Measurements from ENCODE around the gene NXPH2. TPM values are rescaled to one million over a fixed set of nuclear protein-coding genes. Genes with fewer than 3 reads are reported as not detected.
"Not testable (repeated sequence)": the region's sequence is repeated elsewhere in the genome, so short reads cannot be mapped to it uniquely, and the experiment has no call there.

The NXPH2 gene
- total RNA-seq, 1 donor: not detected

DNA sequence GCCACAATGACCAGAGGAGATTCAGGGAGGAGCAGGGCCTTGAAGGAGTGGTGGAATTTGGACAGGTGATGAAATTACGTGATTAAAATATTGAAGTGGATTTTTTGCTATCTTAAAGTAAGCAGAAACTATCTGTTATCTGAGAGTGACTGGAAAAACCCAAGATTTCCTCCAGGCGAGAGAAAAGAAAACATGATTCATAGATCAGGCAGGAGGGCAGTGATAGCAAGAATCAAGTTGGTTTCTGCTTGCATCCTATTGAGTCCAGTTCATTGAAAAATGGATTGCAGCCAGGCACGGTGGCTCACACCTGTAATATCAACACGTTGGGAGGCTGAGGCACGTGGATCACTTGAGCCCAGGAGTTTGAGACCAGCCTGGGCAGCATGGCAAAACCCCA, 127.8 kb downstream of the NXPH2 start:
- TF ChIP-seq CTCF (IDR thresholded peaks at IDR 0.05; ENCODE audit: extremely low read depth, low read depth, low read length): no peak
- no peak overlapping the region for H2AFZ ChIP-seq (ENCODE audit: low read length)
- no peaks in the 10 kb centered on the region for H3K27me3 ChIP-seq (ENCODE audit: insufficient read depth, low read length)
- no peaks in the 10 kb centered on the region for H3K4me1 ChIP-seq (ENCODE audit: insufficient read depth, low read length)
- H4K20me1 ChIP-seq (ENCODE audit: insufficient read depth, low read length): no peaks in the 10 kb centered on the region
- no peaks in the 10 kb centered on the region for H3K36me3 ChIP-seq (ENCODE audit: insufficient read depth, low read length)
- H3K9me3 ChIP-seq (ENCODE audit: low read depth, low read length): no peaks in the 10 kb centered on the region
- no peak overlapping the region for H3K4me2 ChIP-seq (ENCODE audit: insufficient read depth, low read length)
- H3K27ac ChIP-seq (ENCODE audit: low read depth, low read length): no peak overlapping the region
- no peak overlapping the region for H3K4me3 ChIP-seq (ENCODE audit: insufficient read depth, low read length)
- H3K79me2 ChIP-seq (ENCODE audit: insufficient read depth, low read length): no peaks in the 10 kb centered on the region
- DNase-seq (ENCODE audit: insufficient read length, low spot score, missing footprints): no peak

GRCh38 chr2:138649571-138649970, 130.6 kb downstream of the NXPH2 start:
- Histone ChIP-seq H3K27ac (ENCODE audit: low read depth, low read length) (no peak overlapping the region), H3K27me3 (ENCODE audit: insufficient read depth, low read length) (no peaks in the 10 kb centered on the region)
- no peak for DNase-seq (ENCODE audit: insufficient read length, low spot score, missing footprints)

GRCh38 chr2:138648606-138649005, 131.6 kb downstream of the NXPH2 start:
- Histone ChIP-seq H3K36me3 (ENCODE audit: insufficient read depth, low read length) (no peaks in the 10 kb centered on the region), H2AFZ (ENCODE audit: low read length) (no peak overlapping the region), H3K4me3 (ENCODE audit: insufficient read depth, low read length) (no peak overlapping the region), H3K9me3 (ENCODE audit: low read depth, low read length) (no peaks in the 10 kb centered on the region), H3K79me2 (ENCODE audit: insufficient read depth, low read length) (no peaks in the 10 kb centered on the region), H3K4me1 (ENCODE audit: insufficient read depth, low read length) (no peaks in the 10 kb centered on the region), H4K20me1 (ENCODE audit: insufficient read depth, low read length) (no peaks in the 10 kb centered on the region), H3K4me2 (ENCODE audit: insufficient read depth, low read length) (no peak overlapping the region), H3K27ac (ENCODE audit: low read depth, low read length) (no peak overlapping the region), H3K27me3 (ENCODE audit: insufficient read depth, low read length) (no peaks in the 10 kb centered on the region)
- no peak for TF ChIP-seq CTCF (IDR thresholded peaks at IDR 0.05; ENCODE audit: extremely low read depth, low read depth, low read length)
- no peak for DNase-seq (ENCODE audit: insufficient read length, low spot score, missing footprints)

More at GRCh38 chr2:138649571-138649970, 130.6 kb downstream of the NXPH2 start:
- Histone ChIP-seq H4K20me1 (ENCODE audit: insufficient read depth, low read length) (no peaks in the 10 kb centered on the region), H2AFZ (ENCODE audit: low read length) (no peak overlapping the region), H3K36me3 (ENCODE audit: insufficient read depth, low read length) (no peaks in the 10 kb centered on the region), H3K4me2 (ENCODE audit: insufficient read depth, low read length) (no peak overlapping the region), H3K4me3 (ENCODE audit: insufficient read depth, low read length) (no peak overlapping the region), H3K79me2 (ENCODE audit: insufficient read depth, low read length) (no peaks in the 10 kb centered on the region), H3K4me1 (ENCODE audit: insufficient read depth, low read length) (no peaks in the 10 kb centered on the region), H3K9me3 (ENCODE audit: low read depth, low read length) (no peaks in the 10 kb centered on the region)
- no peak for TF ChIP-seq CTCF (IDR thresholded peaks at IDR 0.05; ENCODE audit: extremely low read depth, low read depth, low read length)

- not testable (repeated sequence) for DNase-seq (ENCODE audit: insufficient read length, low spot score, missing footprints); H3K27me3 ChIP-seq (ENCODE audit: insufficient read depth, low read length); H3K36me3 ChIP-seq (ENCODE audit: insufficient read depth, low read length); H3K79me2 ChIP-seq (ENCODE audit: insufficient read depth, low read length); H4K20me1 ChIP-seq (ENCODE audit: insufficient read depth, low read length); H3K4me2 ChIP-seq (ENCODE audit: insufficient read depth, low read length); H3K4me3 ChIP-seq (ENCODE audit: insufficient read depth, low read length); H3K27ac ChIP-seq (ENCODE audit: low read depth, low read length); H3K9me3 ChIP-seq (ENCODE audit: low read depth, low read length); H2AFZ ChIP-seq (ENCODE audit: low read length); H3K4me1 ChIP-seq (ENCODE audit: insufficient read depth, low read length)
Measured at GRCh38 chr2:138644776-138645175, 135.4 kb downstream of the NXPH2 start.
